ENCODE data around the gene RGS10.
"Not testable (repeated sequence)": the region's sequence is repeated elsewhere in the genome, so short reads cannot be mapped to it uniquely, and the experiment has no call there.

Gene RGS10

DNA sequence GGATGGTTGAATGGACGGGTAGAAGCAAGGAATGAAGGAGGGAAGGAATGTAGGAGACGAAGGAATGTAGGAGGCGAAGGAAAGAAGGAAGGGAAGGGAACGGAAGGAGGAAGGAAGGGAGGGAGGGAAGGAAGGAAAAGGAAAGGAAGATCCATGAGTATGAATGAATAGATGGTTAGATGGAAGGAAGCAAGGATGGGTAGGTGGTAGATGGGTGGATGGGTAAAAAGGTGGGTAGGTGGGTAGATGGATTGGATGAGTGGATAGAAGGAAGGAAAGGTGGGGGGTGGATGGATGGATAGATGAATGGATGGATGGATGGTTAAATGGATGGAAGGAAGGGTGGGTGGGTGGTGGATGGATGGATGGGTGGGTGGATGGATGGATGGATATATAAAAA is 77.4 kb downstream of the RGS10 start:
- no peak for DNase-seq

- not testable (repeated sequence) for DNase-seq
These were observed 79.3 kb downstream of the RGS10 start for GRCh38 chr10:119463195-119463594.

DNA sequence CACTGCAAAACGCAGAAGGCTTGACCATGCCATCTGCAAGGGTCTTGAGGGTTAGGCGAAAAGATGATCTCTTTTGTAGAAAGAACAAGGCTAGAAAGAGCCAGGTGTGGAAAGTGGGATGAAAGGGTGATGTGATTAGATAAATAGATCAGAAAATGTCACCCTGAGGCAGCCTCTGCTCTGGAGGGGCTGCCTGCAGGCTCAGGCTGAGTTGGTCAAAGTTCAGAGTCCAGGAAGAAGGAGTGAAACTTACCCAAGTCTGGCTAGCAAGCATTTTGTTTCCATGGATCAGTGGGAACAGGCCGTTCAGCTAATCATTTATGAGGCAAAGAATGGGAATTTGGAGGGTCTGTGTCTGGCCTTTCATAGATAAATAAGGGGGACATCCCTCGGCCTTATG is 79.7 kb downstream of the RGS10 start:
- DNase-seq, result no peak

- DNase-seq, result no peak
These were observed 80.6 kb downstream of the RGS10 start for GRCh38 chr10:119461923-119462322.

DNA sequence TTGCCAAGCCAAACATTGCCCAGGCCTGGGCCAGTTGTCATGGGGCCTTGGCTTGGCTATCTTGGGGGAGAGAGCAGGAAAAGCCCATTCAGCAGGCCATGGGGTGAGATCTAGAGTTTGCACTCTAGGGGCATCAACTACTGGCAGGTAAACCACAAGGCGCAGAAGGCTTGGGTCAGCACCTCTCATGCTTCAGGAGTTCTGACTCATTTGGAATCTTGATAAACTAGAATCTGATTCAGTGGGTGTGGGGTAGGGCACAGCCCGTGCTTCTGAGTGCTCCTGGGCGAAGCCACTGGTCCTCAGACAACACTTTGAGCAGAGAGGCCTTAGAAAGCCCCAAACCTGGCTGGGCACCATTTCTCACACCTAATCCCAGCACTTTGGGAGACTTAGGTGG is 81.1 kb downstream of the RGS10 start:
- no peak for DNase-seq

DNA sequence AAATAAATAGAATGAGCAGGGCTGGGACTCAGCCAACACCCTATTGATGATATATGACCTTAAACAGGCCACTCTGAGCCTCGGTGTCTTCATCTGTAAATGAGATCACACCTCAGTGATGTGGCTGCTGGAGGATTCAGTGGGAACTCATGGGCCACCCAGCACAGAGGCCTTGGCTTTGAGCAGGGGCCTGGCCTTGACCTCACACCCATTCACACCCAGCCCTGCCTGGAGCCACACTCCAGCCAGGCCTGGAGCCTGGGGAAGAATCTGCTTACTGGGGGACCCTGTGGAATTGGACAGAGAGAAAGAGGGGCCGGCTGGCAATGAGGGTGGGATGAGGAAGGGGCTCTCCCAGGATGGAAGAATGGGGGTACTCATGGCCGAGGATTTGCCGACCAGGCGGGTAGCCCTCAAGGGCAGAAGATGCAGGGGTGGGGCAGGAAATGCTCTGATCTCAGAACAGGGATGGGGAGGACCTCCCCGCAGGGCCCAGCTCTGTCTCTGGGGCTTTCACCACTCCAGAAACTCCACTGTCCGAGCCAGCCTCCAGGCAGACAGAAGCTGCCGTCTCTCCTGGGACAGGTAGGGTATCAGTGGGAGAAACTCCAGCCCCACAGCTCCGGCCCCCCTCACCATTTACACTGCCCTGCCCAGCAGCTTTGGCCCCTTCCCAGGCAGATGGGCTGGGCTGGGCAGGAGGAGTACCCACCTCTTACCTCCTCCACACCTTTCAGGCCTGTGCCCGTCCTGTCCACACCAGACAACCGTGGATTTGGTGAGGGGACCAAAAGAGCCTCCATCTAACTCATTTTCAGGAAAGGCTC is 81.9 kb downstream of the RGS10 start:
- no peak for DNase-seq

- no peak for DNase-seq
These were observed 82.7 kb downstream of the RGS10 start for GRCh38 chr10:119459681-119460340.

- DNase-seq, result no peak
These were observed 84.4 kb downstream of the RGS10 start for GRCh38 chr10:119457966-119458766.

DNA sequence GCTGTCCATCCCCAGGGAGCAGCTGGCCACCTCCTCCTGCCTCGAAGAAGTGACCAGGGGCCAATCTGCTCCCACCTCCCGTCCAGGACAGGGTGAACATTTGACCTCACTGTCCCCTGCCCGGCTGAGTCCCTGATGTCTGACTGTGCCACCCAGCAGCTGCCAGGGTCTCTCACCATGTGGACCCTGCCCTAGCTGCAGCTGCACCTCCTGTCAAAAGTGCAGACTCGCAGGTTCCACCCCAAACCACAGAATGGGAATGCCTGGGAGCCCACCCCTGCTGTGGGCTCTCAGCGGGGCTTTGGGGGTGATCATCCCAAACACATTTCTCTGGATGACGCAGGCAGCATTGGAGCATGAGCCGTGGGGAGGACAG is 86.1 kb downstream of the RGS10 start:
- no peak for DNase-seq

DNA sequence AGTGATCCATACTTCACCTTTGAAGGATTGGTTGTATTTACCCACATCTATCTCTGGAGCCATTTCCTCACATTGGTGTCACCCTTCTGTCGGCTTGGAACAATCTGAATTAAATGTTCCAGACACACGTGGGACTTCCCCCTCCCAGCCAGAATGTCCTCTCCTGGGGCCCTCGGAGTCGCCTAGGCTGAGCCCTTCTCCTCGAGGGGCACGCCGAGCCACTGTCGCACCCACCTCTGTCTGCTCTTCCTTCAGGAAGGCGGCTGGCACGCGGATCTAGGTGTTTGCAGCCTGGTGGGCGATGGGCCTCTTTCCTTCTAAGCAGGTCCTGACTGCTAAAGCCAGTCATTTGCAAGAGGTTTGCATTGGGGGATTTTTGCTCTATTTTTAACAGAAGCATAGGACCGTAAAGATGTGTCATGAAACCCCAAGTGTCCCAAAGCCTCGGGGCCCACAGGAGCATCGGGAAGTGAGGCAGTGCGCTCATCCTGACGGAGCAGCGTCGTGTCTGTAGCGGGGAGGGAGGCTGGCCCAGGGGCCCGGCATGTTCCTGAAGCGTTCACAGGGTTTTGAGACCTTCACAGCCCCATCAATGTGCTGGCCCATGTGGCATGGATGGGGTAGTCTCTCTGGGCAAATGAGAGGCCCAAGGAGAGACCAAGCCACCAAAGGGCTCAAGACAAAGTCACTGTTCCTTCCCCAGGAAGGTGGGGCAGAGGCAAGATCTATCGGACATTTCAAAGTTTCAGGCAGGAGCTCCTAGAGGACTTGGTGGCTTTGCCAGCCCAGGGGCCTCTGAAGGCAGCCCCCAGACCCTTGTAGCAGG is 86.7 kb downstream of the RGS10 start:
- no peak for DNase-seq

DNA sequence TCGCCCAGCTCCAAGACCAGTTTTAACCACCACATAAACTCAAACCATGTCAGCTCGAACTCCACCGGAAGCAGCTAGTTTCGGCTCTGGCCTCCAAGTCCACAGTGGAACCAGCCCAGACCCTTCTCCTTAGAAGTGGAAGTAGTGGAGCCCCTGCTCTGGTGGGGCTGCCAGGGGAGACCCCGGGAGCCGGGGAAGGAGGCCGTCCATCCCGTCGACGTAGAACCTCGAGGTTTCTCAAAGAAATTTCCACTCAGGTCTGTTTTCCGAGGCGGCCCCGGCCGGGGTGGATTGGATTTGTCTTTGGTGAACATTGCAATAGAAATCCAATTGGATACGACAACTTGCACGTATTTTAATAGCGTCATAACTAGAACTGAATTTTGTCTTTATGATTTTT is 87.5 kb downstream of the RGS10 start:
- no peak for DNase-seq

GRCh38 chr10:119454316-119454715 is 88.2 kb downstream of the RGS10 start:
- no peak for DNase-seq

DNA sequence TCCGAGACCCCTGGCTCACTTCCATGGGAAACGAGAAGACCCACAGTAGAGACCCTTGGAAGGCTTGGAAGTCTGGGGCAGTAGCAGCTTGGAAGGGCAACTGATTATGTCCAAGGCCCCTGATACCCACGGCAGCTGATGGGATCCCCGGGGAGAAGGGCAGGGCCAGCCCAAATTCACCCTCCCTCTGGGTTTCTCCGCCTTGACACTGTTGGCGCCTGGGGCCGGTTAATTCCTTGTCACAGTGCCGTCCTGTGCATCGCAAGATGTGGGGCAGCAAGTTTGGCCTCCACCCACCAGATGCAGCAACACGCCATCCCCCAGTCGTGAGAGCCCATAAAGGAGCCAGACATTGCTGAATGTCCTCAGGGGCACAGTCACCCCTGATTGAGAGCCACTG is 89.2 kb downstream of the RGS10 start:
- DNase-seq, result no peak

DNA sequence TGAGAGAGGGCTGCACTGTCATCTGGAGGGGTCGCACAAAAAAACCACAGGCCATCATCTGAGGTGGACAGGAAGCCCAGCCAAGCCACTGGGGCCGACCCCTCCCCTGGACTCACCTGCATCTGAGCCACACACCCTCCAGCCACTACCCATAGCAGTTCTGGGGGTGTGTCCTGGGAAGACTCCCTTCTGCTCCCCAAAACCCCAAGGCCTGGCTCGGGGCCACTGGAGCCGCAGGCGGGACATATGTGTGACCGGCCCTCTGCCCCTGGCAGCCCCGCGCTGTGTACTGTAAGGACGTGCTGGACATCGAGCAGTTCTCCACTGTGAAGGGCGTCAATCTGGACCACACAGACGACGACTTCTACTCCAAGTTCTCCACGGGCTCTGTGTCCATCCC is 90.1 kb downstream of the RGS10 start:
- DNase-seq, result no peak

- no peak for DNase-seq
These were observed 91.1 kb downstream of the RGS10 start for GRCh38 chr10:119451300-119451896.

DNA sequence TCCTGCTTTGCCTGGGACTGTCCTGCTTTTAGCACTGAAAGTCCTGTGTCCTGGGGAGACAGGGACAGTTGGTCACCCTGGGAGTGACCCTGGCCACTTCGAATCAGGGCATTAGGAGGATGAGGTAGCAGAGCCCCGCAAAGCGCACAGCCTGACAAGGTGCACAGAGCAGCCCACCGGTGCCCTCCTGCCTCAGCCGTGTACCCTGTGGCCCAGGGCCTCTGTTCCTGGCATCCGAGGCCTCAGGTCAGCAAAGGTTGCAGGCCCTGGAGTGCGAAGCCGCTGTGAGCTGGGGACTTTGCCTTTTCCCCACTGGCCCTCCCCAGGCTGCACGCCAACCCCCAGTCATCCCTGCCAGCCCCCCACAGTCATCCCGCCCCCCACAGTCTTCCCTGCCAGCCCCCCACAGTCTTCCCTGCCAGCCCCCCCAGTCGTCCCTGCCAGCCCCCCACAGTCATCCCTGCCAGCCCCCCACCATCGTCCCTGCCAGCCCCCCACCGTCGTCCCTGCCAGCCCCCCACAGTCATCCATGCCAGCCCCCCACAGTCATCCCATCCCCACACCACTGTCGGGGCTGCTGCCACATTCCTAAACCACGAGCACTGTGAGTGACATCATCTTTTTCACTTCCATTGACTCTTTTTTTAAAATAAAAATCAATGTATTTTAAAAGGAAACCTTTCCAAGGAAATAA is 91.8 kb downstream of the RGS10 start:
- no peak for DNase-seq

Measured in DMS79 (cell line).